Fibroblast of peridontal ligament (primary cell): ENCODE results near the gene CHD6.

Experiments used
- DNase-seq: peaks from one replicate; pipeline ENCODE4 v3.0.0-alpha.2; 2010; ENCODE audit errors: extremely low read depth

The CHD6 gene

DNA sequence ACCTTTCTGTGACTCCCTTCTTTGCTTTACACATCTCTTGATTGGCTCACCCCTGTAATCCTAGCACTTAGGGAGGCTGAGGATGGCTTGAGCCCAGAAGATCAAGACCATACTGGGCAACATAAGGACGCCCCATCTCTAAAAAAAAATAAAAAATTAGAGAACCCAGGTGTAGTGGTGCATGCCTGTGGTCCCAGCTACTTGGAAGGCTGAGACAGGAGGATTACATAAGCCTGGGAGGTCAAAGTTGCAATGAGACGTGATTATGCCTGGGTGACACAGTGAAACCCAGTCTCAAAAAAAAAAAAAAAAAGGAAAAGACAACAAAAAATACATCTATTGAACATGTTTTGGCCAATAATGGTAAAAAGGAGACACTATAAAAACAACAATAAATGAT is 37.8 kb downstream of the CHD6 start:
- no peak for DNase-seq

DNA sequence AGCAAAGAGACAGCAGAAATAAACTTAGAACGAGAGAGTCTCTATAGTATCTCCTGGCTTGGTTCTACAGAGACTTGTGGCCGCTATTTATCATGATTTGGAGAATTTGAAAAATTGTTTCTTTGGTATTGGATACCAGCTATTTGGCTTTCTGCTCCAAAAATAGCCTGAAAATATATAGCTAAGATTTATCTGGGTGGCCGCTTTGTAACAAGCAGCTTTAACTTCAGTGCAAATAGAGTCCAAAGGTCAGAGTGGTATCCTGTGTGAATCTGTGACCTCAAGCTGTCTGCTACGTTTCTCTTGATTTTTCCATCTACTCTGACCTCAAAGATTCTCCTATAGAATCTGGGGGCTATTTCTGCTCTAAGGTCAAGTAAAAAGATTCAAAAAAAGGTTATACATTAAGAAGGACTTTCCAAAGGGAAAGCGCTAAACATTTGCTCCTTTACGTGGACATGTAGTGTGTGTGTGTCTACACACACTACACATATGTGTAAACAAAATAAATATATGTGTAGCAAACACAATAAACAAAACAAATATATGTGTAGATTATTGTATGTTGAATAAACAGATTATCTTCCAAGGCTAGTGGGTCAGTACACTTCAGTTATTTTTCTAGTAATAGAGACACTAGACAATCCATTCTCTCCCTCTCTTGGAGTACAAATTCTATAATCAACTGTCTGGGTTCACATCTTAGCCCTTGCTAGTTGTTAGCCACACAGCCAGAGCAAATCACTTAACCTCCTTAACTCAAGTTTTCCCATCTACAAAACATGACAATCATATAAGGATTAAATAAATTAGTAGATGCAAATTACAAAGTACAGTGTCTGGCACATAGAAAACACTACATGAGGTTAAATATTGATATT is 40.8 kb downstream of the CHD6 start:
- no peak for DNase-seq

DNA sequence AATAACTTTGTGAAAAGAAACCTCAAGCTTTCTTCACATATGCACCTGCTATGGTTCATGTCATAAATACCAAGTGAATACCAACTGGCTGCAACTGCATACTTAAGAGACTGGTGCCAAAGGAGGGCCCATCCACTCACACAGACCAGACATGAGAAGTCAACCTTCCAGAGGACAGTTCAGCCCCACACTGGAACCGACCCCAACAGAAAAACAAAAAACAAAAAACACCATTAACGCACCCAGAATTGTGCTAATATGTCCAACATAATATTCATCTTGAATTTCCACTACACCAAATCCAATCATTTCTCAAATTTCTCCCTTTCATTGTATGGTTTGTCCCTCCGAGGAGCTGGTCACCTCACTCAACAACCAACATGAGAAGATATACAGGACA is 42.8 kb downstream of the CHD6 start:
- no peak for DNase-seq

DNA sequence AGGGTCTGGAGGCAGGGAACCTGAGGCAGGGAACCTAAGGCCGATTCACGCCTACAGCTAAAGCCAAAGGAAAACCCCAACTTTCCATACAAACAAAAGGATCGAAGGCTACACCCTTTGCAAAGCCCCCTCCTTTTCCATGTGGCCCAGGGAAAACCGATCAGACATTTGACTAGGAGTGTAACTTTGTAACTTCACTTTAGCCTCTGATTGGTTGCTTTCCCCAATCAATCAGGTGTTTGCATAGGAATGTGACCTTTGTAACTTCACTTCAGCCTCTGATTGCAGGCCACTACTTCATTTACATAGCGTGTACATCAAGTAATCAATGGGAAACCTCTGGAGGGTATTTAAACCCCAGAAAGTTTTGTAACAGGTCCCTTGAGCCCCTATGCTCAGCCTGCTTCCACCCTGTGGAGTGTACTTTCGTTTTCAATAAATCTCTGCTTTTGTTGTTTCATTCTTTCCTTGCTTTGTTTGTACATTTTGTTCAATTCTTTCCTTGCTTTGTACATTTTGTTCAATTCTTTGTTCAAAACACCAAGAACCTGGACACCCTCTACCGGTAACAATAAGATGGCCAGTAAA is 43.3 kb downstream of the CHD6 start:
- no peak for DNase-seq

DNA sequence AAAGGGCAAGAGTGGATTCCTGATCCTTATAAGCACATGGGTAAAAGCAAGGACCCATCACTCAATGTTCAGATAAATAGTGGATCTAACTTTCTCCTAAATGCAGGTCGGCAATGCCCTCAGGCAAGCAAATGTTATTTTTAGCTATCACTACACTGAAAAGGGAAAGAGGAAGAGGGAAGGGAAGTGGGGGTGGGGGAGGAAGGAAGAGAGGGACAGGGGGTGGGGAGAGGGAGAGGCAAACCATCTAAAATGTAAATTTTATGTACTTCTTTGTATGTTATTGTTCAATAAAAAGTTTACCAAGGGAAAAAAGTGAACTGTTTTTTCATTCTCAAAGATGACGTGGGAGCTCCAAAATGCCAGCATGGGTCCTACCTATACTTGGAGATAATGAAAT is 44.2 kb downstream of the CHD6 start:
- no peak for DNase-seq

DNA sequence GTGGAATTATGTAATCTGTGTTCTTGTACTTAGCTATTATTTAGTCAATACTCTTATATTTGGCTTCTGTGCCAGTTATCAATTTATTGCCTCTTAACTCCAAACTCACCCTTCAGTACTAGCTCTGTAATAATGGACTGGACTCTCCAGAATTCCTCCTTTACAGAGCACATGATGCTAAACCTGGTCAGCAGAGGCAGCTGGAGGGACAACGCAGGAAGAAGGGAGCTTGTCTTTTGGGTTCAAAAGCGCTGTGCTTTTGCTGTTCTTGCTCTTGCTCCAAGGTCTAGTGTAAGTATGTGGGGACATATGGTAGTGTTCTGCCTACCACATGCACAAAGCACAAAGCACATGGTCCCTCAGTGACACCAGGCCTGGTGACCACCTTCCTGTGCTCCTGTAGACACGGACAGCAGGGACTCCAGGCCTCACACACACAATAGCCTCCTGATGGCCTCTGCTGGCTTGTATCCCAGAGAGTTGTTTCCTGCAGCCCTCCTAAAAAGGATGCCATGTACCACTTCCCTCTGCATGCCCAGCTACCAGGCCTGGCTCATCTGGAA is 46.1 kb downstream of the CHD6 start:
- DNase-seq = no peak

DNA sequence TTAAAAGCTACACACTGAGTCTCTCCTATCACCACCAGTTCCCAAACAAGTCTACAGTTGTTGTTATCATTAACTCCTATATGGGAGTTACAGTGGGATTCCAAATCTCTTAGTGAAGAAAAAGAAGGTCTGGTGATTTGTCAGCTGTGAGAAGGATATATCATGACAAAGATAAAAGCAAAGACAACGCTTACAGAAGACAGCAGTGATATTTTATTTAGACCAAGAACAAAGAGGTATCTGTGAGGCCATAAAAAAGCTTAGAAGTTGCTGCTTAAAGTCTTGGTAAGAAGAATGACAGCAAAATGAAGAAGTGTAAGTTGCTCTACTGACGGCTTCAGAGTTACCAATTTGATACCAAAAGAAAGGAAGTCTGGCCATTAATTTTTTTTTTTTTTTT is 47.2 kb downstream of the CHD6 start:
- no peak for DNase-seq

DNA sequence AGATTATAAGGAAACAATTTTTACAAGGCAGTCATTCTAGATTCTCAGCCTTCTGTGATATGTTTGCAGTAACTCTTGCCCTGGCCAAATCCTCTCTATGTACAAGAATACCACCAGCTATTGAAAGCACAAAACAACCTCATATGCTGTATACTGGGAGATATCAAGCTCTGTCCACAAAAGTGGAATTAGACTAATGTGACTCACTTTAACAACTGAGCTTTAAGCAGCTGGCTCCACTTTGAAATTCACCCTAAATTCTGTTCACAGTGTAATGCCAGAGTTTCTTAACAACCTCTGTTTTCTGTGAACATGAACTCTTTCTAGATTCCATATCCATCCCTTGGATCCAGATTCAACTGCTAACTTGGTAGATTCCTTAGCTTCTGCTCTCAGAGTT is 47.6 kb downstream of the CHD6 start:
- peak; percentile 31 for DNase-seq

DNA sequence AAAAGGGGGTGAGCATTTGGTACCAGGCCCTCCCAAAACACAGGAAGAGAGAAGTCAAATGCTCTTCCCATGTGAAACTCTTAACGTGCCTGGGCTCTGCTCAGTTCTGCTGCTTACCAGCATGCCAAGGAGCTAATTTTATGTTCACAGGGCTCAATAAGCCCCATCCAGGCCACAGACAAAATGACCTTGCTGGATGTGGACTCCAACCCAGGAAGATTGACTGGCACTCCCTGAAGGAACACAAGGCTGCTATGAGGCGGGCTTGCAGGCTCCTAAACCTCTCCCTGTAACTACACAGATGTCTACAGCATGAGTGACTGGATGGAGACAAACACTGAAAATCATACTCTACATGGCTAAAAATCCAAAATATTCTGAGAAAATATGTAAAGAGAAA is 50.6 kb downstream of the CHD6 start:
- DNase-seq = no peak

DNA sequence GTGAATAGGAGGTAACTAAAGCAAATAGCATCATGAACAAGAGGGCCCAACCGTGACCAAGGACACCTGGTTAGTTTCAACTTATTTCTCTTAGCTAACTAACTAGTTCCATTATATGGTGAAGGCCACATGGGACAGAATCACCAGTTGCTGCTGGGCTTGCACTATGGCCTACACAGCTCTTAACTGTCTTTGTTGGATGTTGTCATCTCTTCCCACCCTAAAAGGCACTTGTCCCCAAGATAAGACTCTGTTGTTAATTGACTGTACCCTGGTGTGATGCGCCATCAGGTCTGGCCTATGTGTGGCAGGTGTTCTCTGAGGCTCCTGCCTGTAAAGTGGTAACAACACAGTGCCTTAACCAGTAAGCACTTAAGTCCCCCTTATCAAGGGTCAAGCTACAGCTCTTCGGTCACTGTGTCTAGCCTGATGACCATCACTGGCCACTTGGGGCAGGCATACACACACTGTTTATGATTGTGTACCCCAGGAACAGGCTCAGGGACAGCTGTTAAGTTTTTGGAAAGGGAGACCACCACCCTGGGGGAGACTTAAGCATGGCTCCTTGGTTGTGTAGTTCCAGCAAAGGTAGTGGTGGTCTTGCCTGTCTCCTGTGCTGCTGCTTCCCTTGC is 51.2 kb downstream of the CHD6 start:
- no peak for DNase-seq

DNA sequence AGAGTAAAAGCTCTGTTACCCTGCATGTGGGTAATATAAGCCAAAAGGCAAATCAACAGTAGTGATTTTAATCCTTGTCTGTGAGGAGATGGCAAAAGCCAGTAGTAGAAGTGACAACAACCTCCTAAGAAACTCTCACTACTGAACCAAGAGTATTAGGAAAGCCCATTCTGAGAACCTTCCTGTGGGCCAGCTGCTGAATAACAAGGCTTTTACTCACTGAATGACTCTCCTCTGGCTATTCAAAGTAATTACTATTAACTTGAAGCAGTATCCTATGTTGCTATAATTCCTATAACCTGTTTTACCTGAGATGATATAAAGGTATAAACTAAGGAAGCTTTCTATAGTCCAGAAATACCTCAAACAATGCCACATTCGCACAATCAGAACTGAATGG is 55.1 kb downstream of the CHD6 start:
- no peak for DNase-seq

DNA sequence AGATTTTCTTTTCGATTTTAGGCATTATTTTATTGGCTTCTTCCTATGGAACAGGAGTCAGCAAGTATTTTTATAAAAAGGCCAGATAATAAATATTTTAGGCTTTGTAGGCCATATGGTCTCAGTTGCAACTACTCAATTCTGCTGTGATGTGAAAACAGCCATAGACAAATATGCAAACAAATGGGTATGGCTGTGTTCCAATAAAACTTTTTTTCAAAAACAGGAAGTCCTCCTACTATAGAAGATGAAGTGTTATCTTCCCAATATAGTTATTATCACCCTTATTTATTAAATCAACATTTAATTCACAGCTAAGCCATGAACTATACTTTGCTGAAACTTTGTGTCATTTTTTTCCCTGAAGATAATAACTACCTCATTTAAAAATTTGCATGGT is 57.2 kb downstream of the CHD6 start:
- DNase-seq = peak; percentile 7

DNA sequence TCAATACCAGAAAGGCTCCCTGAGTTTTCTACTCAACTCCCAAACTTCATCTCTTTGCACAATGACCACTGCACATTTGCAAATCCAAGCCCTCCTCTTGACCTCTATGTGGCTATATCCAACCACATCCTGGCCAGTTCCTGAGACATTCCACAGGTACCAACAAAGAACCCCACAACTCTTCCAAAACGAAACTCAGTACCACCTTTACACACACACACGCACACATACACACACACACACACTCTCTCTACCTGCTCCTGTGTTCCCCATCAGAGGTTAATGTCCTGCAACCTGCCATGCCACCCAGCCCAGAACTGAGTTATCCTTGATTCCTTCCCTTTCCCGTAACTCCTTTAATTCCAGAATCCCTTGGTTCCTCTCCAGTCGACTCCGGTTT is 58.5 kb downstream of the CHD6 start:
- DNase-seq = no peak

DNA sequence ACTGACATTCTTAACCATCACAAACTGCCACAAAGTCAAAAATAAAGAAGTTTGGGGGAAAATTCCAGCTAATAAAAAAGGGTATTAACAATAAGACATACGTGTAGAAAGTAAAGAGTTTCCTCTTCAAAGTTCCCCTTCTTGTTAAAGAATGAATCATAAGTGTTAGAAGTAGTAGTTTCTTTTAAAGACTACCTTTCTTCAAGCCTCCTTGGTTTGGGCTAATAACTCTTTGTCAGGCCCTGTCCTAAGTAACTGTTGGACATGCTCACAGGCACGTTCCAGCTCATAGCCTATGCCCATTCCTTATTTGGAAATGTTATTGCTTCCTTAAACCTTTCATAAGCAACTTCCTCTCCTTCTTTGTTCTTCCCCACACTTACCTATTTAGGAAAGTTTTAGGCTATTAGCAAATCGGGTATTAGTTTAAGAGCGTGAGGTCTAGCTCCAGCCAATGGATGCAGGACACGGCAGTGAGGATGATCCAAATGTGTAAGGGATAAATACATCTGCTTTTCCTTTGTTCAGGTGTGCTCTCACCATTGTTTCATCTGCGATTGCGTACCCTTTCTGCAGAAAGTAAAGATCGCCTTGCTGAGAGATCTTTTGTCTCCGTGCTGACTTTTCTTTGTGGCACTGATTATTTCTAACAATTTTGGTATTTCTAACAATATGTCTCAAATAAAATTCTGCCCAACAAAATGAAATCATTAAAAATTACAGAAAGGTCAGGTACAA is 64.9 kb downstream of the CHD6 start:
- DNase-seq = no peak

DNA sequence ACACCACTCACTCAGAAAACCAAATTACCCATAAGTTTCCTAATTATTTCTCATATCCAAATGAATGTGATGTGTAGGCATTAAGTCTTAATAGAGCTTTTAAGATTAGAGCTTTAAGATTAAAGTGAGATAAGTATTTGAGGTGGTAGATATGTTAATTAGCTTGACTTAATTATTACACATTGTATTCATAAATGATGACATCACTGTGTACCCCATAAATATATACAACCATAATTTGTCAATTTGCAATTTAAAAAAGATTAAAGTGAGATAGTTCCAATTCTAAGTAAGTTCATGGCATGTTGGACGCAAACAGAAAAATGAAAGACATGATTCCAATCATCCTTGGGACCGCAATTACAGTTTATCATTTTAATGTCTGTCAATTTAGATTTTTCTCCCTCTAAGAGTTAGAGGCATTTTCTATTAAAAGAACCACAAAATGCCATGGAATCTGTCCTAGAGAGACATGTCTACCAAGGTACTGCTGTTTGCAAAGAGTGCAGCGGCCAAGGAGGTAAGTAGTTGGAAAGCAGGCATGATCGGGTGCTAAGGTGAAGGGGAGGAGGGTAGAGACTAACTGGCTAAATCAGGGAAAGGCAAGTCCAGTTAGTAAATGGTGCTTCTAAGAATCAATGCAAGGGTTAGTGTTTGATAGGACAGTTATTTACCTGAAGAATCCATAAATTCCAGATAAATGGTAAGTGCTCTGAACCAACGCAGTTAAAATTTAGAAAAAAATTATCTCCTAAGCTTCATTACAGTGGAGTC is 65.7 kb downstream of the CHD6 start:
- no peak for DNase-seq

DNA sequence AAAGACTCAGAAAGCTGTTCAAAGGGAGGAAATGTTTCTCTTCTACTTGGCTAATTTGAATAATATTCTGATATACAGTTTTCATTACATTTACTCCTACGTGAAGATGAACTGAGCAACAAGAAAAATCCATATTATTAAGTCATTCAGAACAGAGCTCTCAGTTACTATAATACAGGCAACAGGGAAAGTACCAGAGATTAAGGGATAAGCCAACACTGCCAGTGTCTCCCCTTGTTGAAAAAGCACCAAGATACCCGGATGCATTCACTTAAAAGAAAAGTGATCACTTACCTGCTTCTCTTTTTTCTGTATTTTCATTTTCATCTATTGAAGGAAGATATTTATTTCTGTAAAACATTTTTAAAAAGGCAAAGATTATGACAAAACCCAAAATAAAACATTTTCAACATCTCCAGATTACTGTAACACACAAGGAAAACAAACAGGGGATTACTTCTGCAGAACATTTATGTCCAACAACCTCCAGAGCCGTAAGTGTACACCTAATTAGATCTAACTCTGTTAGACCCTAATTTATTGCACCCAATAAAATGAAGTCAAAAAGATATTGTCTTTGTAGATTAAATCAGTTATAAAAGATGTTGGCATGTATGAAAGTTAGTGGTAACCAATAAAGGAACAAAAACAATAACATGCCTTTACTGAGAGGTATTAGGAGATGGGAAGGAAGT is 67.0 kb downstream of the CHD6 start:
- no peak for DNase-seq

DNA sequence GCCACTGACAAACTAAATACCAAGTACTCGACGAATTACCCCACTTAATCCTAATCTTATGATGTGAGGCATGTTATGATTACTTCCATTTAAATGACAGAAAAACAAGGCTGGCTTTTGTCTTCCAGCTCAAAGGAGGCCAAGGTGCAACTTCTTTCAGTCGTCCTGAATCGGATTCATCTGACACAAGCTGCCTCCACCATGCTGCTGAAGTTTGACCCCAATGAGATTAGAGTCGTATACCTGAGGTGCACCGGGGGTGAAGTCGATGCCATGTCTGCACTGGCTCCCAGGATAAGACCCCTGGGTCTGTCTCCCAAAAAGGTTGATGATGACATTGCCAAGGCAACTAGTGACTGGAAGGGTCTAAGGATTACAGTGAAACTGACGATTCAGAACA is 71.0 kb downstream of the CHD6 start:
- DNase-seq = no peak

DNA sequence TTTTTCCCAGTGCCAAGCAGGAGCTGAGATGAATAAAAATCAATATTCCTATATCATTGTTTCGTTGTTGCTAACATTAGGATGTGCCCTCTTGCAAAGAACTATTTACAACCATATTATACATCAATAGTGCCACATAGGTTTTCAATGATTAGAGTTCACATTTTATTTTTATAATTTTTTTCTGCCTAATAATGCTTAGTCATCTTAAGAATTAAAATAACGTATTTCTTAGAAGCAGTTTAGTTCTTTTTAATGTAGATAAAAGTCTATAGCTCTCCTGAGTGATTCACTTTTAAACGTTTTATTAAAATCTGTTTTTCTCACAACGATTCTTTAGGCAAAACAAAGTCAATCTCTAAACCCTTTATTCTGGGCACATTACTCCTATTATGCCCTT is 71.6 kb downstream of the CHD6 start:
- no peak for DNase-seq

DNA sequence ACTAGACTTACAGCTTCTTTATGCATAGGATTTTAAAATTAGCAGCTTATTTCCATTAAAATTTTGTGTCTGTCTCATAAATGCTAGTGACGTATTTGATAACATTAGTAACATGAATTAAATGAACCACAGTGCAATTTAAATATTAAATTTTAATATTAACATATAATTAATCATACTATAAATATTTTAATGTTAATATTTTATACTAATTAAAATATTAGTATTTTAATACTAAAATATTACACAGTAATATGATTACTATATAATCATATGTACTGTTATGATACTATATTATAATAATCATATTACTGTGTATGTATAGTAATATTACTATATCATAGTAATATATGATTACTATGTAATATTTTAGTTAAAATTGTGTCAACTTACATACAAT is 73.7 kb downstream of the CHD6 start:
- no peak for DNase-seq

DNA sequence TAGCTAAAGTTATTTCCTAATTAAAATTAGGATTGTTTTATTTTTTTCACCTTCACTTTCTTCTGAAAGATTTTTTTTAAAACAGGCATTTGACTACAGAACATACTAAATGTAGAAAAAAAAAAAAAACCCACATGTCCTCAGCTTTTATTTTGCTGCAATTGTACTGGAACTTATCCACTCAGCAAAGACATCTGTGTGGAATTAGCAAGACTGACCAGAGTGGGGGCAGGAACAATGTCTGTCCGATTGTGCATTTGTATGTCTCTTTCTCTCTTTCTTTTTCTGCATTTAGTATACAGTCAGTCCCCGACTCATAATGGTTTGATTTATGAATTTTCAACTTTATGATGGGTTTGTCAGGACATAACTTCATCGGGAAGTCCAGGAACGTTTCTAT is 77.3 kb downstream of the CHD6 start:
- peak; percentile 73 for DNase-seq

DNA sequence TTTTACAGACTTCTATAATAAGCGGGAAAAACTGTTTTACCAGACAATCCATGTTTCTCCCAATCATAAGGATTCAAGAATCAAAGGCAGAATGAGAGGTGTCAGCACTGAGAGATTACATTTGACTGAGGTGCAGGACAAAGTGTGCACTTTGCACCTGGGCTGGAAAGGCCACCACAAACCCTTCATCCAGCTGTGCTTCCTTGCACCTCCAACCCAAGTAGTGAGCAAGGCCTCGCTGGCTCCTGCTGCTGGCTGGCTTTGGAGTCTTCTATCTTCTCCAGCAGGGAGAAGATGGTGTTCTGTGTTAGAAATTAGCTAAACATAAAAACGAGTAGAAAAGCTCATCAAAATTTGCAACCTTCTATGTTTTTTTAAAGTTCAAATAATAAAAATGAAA is 77.7 kb downstream of the CHD6 start:
- DNase-seq = no peak
